PC-9 (cell line): ENCODE data around the gene NUDC.

Experiments
- EZH2 ChIP-seq: fragments of 200-600 bp; sonication (generic); IDR thresholded peaks from 2 replicates; pipeline ENCODE4 v1.8.0; 2017; ENCODE audit warnings: antibody characterized with exemption, low read depth
- TF ChIP-seq, protein P1 (sequence below): fragments of 200-600 bp; sonication (generic); conservative IDR thresholded peaks from 2 replicates; pipeline ENCODE4 v1.6.1; 2017; ENCODE audit warnings: mixed run types, antibody characterized with exemption, mild to moderate bottlenecking, moderate library complexity

DNA sequence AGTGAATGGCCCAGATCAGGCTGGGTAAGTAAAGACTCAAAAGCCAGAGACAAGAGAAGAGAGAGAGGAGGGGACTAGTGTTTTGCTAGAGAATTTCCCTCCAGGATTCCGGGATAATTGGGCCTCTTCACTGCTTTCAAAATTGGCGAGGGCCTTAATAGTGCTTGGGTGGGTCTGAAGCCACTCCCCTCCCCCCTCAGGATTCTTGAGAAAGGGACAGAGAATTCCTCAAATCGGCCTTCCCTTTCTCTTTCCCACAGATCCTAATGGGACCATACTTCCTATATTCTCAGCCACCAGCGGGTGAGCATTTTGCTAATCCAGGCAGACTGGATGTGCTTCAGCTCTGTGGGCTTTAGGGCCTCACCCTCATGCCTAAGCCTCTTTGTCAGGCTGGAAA is 46.6 kb upstream of the NUDC start:
- TF ChIP-seq, protein P1, sequence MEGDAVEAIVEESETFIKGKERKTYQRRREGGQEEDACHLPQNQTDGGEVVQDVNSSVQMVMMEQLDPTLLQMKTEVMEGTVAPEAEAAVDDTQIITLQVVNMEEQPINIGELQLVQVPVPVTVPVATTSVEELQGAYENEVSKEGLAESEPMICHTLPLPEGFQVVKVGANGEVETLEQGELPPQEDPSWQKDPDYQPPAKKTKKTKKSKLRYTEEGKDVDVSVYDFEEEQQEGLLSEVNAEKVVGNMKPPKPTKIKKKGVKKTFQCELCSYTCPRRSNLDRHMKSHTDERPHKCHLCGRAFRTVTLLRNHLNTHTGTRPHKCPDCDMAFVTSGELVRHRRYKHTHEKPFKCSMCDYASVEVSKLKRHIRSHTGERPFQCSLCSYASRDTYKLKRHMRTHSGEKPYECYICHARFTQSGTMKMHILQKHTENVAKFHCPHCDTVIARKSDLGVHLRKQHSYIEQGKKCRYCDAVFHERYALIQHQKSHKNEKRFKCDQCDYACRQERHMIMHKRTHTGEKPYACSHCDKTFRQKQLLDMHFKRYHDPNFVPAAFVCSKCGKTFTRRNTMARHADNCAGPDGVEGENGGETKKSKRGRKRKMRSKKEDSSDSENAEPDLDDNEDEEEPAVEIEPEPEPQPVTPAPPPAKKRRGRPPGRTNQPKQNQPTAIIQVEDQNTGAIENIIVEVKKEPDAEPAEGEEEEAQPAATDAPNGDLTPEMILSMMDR: no peak
- TF ChIP-seq EZH2: no peak
